HG03064 (cell line): Measurements from ENCODE around the gene TSSK1B.
"Not testable (repeated sequence)": the region's sequence is repeated elsewhere in the genome, so short reads cannot be mapped to it uniquely, and the experiment has no call there.

ENCODE experiments used
- ATAC-seq: cut with Tn5 transposase; IDR thresholded peaks from one replicate; pipeline ENCODE4 v1.9.1; 2021; ENCODE audit warnings: low read depth; ENCODE audit not compliant: unreplicated experiment

TSSK1B gene

GRCh38 chr5:113405530-113405929 is 29.3 kb downstream of the TSSK1B start:
- no peak for ATAC-seq

DNA sequence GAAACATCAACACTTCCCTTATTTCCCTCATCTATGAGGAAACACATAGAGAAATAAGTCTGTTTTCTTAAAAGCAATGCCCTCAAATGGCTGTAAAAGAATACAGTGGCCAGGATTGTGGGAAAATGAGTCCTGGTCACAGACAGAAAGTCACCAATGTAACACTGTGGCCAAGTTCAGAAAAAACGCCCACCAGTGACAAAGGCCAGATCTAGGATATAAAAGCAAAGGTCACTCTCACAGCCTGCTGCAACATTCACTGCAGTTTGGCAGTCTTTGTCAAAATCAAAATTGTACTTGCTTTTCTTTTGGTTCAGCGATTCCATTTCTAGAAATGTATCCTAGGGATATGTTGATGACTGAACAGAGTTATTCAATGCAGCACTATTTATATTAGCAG is 30.5 kb downstream of the TSSK1B start:
- no peak for ATAC-seq

DNA sequence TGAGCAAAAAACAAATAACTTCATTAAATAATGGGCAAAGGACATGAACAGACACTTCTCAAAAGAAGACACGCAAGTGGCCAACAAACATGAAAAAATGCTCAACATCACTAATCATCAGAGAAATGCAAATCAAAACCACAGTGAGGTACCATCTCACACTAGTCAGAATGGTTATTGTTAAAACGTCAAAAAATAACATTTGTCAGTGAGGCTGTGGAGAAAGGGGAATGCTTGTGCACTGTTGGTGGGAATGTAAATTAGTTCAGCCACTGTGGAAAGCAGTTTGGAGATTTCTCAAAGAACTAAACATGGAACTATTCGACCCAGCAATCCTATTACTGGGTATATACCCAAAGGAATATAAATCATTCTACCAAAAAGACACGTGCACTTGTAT is 36.8 kb downstream of the TSSK1B start:
- not testable (repeated sequence) for ATAC-seq

DNA sequence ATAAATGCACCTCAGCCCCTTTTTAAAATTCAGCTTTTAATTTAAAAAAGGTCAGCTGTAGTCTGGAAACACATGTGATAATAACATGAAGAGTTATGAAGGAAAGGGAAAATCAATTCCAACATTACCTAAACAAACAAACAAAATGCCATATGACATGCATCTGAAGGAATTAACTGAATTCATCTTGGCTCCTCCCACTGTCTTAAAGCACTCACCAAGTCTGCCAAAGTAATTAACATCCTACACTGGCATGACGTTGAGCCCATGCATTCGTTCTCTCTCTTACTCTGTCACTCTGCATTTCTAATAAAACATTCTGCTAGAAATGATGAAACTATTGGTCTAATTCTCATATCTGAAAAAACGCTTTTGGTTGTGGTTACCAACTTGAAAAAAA is 37.7 kb downstream of the TSSK1B start:
- no peak for ATAC-seq

- no peak for ATAC-seq
Measured at GRCh38 chr5:113394658-113395057, 40.1 kb downstream of the TSSK1B start.

DNA sequence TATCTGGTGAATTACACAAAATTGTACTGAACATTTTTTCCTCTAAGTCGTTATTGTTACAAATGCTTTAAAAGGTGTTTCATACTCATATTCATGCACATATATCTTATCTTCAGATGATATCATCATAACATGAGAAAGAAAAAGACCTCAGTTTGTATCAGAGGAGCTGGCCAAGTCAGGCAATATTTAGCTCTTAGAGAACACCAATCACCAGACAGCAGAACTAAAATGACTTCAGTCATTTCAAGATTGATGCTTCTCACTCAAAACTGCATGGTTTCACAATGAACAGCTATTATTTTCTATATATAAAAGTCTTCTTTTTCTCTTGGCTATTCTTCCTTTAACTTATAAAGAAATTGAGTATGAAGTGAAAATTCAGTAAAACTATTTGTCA is 44.6 kb downstream of the TSSK1B start:
- ATAC-seq: no peak

DNA sequence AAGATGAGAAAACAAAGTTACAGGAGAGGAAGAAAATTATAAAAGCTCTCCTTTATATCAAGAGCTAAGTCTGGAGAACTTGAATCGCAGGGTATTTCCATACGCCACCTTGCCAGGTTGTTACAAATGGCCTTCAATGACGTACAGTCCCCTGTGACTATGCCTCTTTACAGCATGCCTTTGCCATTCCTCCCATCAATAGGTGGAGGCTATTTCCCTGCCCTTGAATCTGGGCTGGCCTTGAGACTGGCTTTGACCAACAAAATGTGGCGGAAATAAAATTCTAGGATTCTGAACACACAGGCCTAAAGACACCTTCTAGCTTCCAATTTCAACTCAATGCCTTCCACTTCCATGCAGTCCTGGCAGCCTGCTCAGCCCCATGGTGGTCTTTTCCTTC is 45.7 kb downstream of the TSSK1B start:
- ATAC-seq: no peak

GRCh38 chr5:113387844-113388243 is 46.9 kb downstream of the TSSK1B start:
- ATAC-seq: no peak

- no peak for ATAC-seq
Measured at GRCh38 chr5:113384782-113385285, 50.0 kb downstream of the TSSK1B start.

- ATAC-seq: no peak
Measured at GRCh38 chr5:113382731-113383130, 52.1 kb downstream of the TSSK1B start.
